Tibial nerve (tissue), 4 donors: ENCODE results near the gene PSMD13. TPM values are rescaled to one million over a fixed set of nuclear protein-coding genes. Genes with fewer than 3 reads are reported as not detected.
A peak's percentile ranks its signal among the peaks of the same experiment; 100 is the strongest.

Source experiments
- DNase-seq, 2 donors: peaks; one replicate each; pipeline ENCODE4 v3.0.0-alpha.2; 2019; ENCODE audit warnings: low spot score in 2 of 2
- H3K27ac ChIP-seq, 4 donors: fragments of 200-600 bp; sonication (generic) in 3 of 4; one replicate each; pipeline ENCODE4 v1.5.1; 2017 to 2019; ENCODE audit warnings: mild to moderate bottlenecking in 1 of 4
- H3K27me3 ChIP-seq, 2 donors: fragments of 200-600 bp; sonication (generic) in 1 of 2; one replicate each; pipeline versions ENCODE4 v1.5.1 to v1.6.0; 2017 to 2019
- H3K36me3 ChIP-seq, 3 donors: fragments of 200-600 bp; sonication (generic); one replicate each; pipeline ENCODE4 v1.5.1; 2018 to 2019
- H3K4me1 ChIP-seq, 4 donors: fragments of 200-600 bp; sonication (generic) in 3 of 4; one replicate each; pipeline ENCODE4 v1.5.1; 2017 to 2019
- H3K4me3 ChIP-seq, 4 donors: fragments of 200-600 bp; sonication (generic) in 3 of 4; one replicate each; pipeline ENCODE4 v1.5.1; 2017 to 2019; ENCODE audit warnings: mild to moderate bottlenecking in 1 of 4, moderate library complexity in 1 of 4
- H3K9me3 ChIP-seq, 4 donors: fragments of 200-600 bp; sonication (generic) in 3 of 4; one replicate each; pipeline ENCODE4 v1.5.1; 2017 to 2019
- EP300 ChIP-seq, 2 donors: sonication (generic); formaldehyde crosslinking; IDR thresholded peaks; one replicate each; pipeline ENCODE4 v1.6.1; 2017; ENCODE audit warnings: antibody characterized with exemption in 2 of 2, mild to moderate bottlenecking in 1 of 2
- POLR2A ChIP-seq, 2 donors: fragments of 450-650 bp; IDR thresholded peaks; one replicate each; pipeline ENCODE4 v1.6.1; 2017; ENCODE audit warnings: antibody characterized with exemption in 2 of 2, mild to moderate bottlenecking in 2 of 2, moderate library complexity in 2 of 2
- WGBS, 2 donors: methylation state at CpG; one replicate each; pipeline ENCODE4 v1.1.5; 2018; 5-methylcytosine and 5-hydroxymethylcytosine counted together
- total RNA-seq, 4 donors: library from RNA; depleted of rRNA; stranded (reverse); fragments of >200 nt; gene quantifications; one replicate each; pipeline ENCODE4 v1.1.0, GENCODE V29; 2016
- TF ChIP-seq, protein P1 (sequence below), 5 experiments: fragments of 200-600 bp in 3 of 5; fragments of 450-650 bp in 2 of 5; sonication (generic) in 3 of 5; IDR thresholded peaks; one replicate each; pipeline ENCODE4 v1.5.1; 2016 to 2019; ENCODE audit warnings: antibody characterized with exemption in 5 of 5, mild to moderate bottlenecking in 3 of 5, moderate library complexity in 2 of 5

The PSMD13 gene
- total RNA-seq, 4 donors from 2014 or later, result 72.0 to 136 (median 120) TPM

DNA sequence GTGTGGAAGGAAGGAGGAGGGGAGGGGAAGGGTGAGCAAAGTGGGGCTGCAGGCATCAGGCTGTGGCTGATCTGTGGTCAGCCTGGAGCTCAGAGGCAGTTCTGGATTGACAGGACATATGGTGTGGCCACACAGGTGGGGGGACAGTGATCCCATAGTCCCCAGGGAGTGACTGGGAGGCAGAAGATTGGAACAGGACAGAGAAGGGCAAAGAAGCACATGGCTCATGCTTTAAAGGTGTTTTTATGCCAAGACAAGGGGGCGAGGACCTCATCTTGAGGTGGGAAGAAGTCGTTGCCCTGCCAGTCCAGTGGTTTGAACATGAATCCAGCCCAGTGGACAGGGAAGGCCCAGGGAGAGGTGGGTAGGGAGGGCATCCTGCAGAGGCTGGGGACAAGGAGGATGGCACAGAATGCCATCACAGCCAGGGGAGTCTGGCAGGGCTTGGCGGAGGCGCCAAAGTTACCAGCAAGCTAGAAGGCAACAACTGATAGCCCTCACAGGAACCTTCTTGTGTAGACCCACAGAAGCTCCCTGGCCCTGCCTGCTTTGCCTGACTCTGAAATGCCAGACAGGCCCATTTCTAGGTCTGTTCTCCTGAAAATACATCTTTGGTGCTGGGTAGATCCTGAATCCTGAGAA, 32.7 kb upstream of the PSMD13 start:
- H3K36me3 ChIP-seq, result peaks cover 0 to 59% (median 3%) of the 10 kb centered on the region in 3 donors
- H3K27me3 ChIP-seq, result no peaks in the 10 kb centered on the region
- H3K9me3 ChIP-seq, result no peaks in the 10 kb centered on the region
- TF ChIP-seq EP300 (IDR thresholded peaks at IDR 0.05), result no peak
- no peak for TF ChIP-seq POLR2A (IDR thresholded peaks at IDR 0.05)
- TF ChIP-seq, protein P1, sequence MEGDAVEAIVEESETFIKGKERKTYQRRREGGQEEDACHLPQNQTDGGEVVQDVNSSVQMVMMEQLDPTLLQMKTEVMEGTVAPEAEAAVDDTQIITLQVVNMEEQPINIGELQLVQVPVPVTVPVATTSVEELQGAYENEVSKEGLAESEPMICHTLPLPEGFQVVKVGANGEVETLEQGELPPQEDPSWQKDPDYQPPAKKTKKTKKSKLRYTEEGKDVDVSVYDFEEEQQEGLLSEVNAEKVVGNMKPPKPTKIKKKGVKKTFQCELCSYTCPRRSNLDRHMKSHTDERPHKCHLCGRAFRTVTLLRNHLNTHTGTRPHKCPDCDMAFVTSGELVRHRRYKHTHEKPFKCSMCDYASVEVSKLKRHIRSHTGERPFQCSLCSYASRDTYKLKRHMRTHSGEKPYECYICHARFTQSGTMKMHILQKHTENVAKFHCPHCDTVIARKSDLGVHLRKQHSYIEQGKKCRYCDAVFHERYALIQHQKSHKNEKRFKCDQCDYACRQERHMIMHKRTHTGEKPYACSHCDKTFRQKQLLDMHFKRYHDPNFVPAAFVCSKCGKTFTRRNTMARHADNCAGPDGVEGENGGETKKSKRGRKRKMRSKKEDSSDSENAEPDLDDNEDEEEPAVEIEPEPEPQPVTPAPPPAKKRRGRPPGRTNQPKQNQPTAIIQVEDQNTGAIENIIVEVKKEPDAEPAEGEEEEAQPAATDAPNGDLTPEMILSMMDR (IDR thresholded peaks at IDR 0.05), result no peak
- no peak overlapping the region for H3K27ac ChIP-seq
- peaks cover 3 to 48% (median 15%) of the 10 kb centered on the region in 4 donors for H3K4me1 ChIP-seq
- DNase-seq, result no peak
- 90 to 98% methylated on average over 4 of the region's 4 CpGs for WGBS, 2 donors
- H3K4me3 ChIP-seq, result no peak overlapping the region

DNA sequence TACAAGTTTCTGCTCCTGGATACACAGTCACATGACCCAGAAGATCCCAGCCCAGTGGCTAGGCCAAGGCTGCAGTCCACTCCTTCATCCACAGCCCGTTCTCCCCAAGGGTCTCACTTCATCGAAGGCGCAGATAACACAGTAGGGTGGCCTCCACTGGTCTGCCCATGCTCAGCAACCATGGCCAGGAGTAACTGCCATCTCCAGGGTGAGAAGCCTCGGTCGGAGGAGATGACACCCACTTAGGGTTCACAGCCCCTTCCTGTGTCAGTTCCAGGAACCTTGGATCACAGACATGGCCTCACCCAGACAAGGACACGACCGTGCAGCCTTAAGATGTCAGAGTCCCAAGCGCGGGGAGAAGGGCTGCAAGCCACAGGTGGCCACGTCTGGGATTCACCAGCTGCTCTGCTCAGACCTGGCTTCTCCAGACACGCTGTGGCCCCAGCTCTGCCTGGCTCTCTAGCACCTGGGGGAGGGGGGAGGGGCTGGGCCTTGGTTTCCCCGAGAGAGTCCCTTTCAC, 32.1 kb upstream of the PSMD13 start:
- Histone ChIP-seq H3K4me3 (no peak overlapping the region), H3K27me3 (no peaks in the 10 kb centered on the region), H3K36me3 (peaks cover 0 to 60% (median 3%) of the 10 kb centered on the region in 3 donors), H3K4me1 (peaks cover 8 to 54% (median 21%) of the 10 kb centered on the region in 4 donors), H3K9me3 (no peaks in the 10 kb centered on the region), H3K27ac (no peak overlapping the region)
- WGBS, 2 donors, result 78 to 80% methylated on average over 10 to 12 of the region's 12 CpGs
- TF ChIP-seq POLR2A (IDR thresholded peaks at IDR 0.05), result no peak
- TF ChIP-seq, protein P1 (IDR thresholded peaks at IDR 0.05), result no peak
- no peak for TF ChIP-seq EP300 (IDR thresholded peaks at IDR 0.05)
- DNase-seq, result no peak

DNA sequence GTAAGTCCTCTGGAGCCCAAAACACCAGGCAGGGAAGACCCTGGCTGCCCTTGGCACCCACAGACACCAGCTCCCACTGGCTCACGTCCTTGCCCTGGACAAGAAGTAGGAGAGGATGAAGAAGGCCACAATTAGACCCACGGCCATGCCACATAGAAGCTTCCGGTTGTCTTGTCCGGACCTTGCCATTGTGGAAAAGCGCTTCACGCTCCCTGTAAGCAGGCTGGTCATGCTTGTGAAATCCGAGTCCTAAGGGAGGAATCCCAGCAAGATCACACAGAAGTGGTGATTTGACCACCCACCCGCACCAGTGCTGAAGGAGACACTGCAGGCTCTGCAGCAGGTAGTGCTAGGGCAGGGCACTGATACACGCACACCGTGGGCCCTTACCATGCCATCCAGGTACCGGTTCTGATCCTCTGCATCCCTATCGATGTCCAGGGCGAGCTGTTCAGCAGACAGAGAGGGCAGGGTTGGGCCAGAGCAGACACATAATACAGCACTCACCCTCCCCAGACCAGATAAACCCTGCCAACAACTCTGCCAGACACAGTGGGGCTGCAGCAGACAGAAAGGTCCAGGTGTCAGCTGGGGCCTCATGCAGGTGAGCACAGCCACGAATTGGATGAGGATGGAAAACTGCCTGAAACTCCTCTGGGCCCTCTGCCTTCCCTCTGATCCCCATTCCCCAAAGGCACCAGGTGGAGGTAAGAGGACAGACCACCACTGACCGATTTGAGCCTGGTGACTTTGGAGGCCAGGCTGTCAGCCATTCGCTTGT, 31.4 kb upstream of the PSMD13 start:
- DNase-seq, result no peak
- Histone ChIP-seq H3K36me3 (peaks cover 0 to 60% (median 3%) of the 10 kb centered on the region in 3 donors), H3K4me1 (peaks cover 14 to 61% (median 27%) of the 10 kb centered on the region in 4 donors), H3K9me3 (no peaks in the 10 kb centered on the region), H3K27ac (peak overlapping the region in 1 of 4 donors; percentile 98), H3K27me3 (no peaks in the 10 kb centered on the region), H3K4me3 (peak overlapping the region in 1 of 4 donors; percentile 80)
- 84 to 94% methylated on average over 11 to 16 of the region's 16 CpGs for WGBS, 2 donors
- TF ChIP-seq EP300 (IDR thresholded peaks at IDR 0.05) (no peak), POLR2A (IDR thresholded peaks at IDR 0.05) (no peak)
- TF ChIP-seq, protein P1 (IDR thresholded peaks at IDR 0.05), result no peak

DNA sequence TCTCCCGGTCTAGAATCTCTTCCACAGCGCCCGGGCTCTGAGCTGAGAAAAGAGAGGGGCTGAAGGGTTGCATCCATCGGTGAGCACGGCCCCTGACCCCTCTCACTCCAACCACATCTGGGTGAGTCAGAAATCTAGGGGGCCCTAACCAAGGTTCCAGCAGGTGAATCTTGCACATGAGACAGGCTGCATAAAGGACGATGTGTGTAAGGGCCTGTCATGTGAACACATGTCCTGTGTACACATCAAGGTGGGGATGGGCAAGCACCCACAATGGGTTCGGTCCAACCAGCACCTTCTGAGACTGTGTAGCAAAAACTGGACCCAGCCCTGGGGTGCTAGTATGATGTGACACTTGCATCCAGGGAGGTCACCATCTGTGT, 30.8 kb upstream of the PSMD13 start:
- Histone ChIP-seq H3K36me3 (peaks cover 0 to 60% (median 6%) of the 10 kb centered on the region in 3 donors), H3K4me3 (peak overlapping the region; percentile 80 to 99 (median 91)), H3K27me3 (no peaks in the 10 kb centered on the region), H3K27ac (peak overlapping the region in 3 of 4 donors; percentile 98 to 100 (median 99)), H3K4me1 (peaks cover 14 to 63% (median 28%) of the 10 kb centered on the region in 4 donors), H3K9me3 (no peaks in the 10 kb centered on the region)
- WGBS, 2 donors, result 72 to 74% methylated on average over 6 to 7 of the region's 7 CpGs
- TF ChIP-seq POLR2A (IDR thresholded peaks at IDR 0.05), result no peak
- no peak for TF ChIP-seq EP300 (IDR thresholded peaks at IDR 0.05)
- DNase-seq, result no peak

DNA sequence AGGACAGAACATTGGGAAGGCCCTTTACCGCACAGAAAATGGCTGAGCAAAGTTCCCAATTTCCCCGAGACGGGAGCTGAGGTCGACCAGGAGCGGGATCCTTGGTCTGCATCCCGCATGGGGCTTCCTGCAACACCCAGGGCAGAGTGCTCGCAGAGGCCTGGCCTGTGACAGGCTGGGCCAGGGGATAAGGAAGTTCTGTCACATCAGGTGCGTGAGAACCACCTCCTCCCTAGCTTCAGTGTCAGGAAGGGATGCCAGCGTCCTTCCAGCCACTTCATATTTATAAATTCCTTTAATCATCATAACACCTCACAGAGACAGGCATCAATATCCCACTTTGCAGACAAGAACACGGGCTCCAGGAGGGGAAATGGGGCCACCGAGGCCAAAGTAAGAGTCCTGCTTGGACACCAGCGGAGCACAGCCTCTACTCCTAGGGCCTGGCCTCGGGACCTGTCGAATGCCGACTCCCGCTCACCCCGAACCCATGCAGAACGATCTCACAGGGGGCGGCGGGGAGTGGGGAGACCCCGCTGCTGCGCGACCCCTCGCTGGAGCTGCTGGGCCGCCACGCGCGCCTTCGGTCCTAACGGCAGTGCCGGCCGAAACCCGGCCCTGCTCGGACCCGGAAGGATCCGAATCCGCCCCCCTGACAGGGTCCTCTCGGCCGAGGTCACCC, 30.1 kb upstream of the PSMD13 start:
- H3K27ac ChIP-seq, result peak overlapping the region; percentile 98 to 100 (median 99)
- no peaks in the 10 kb centered on the region for H3K27me3 ChIP-seq
- peak overlapping the region; percentile 80 to 99 (median 91) for H3K4me3 ChIP-seq
- H3K4me1 ChIP-seq, result peaks cover 14 to 68% (median 28%) of the 10 kb centered on the region in 4 donors
- DNase-seq, result no peak
- TF ChIP-seq, protein P1 (IDR thresholded peaks at IDR 0.05), result no peak
- no peak for TF ChIP-seq EP300 (IDR thresholded peaks at IDR 0.05)
- TF ChIP-seq POLR2A (IDR thresholded peaks at IDR 0.05), result no peak
- H3K9me3 ChIP-seq, result no peaks in the 10 kb centered on the region
- peaks cover 4 to 60% (median 10%) of the 10 kb centered on the region in 3 donors for H3K36me3 ChIP-seq
- WGBS, 2 donors, result 3 to 5% methylated on average over 18 to 21 of the region's 39 CpGs
